Measurements from ENCODE around the gene RBM44.

- TF ChIP-seq, protein P1, sequence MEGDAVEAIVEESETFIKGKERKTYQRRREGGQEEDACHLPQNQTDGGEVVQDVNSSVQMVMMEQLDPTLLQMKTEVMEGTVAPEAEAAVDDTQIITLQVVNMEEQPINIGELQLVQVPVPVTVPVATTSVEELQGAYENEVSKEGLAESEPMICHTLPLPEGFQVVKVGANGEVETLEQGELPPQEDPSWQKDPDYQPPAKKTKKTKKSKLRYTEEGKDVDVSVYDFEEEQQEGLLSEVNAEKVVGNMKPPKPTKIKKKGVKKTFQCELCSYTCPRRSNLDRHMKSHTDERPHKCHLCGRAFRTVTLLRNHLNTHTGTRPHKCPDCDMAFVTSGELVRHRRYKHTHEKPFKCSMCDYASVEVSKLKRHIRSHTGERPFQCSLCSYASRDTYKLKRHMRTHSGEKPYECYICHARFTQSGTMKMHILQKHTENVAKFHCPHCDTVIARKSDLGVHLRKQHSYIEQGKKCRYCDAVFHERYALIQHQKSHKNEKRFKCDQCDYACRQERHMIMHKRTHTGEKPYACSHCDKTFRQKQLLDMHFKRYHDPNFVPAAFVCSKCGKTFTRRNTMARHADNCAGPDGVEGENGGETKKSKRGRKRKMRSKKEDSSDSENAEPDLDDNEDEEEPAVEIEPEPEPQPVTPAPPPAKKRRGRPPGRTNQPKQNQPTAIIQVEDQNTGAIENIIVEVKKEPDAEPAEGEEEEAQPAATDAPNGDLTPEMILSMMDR (IDR thresholded peaks at IDR 0.05): no peak
- no peak for TF ChIP-seq POLR2AphosphoS5 (IDR thresholded peaks at IDR 0.05)
- TF ChIP-seq EP300 (IDR thresholded peaks at IDR 0.05): no peak
These were observed 76.9 kb downstream of the RBM44 start for GRCh38 chr2:237875256-237876060.
